EL (cell line): ENCODE results near the gene SCGB3A2.
A peak's percentile ranks its signal among the peaks of the same experiment; 100 is the strongest.
"Not testable (repeated sequence)": the region's sequence is repeated elsewhere in the genome, so short reads cannot be mapped to it uniquely, and the experiment has no call there.

Experiments
- DNase-seq: peaks from one replicate; pipeline ENCODE4 v3.0.0-alpha.2; 2016

The SCGB3A2 gene

DNA sequence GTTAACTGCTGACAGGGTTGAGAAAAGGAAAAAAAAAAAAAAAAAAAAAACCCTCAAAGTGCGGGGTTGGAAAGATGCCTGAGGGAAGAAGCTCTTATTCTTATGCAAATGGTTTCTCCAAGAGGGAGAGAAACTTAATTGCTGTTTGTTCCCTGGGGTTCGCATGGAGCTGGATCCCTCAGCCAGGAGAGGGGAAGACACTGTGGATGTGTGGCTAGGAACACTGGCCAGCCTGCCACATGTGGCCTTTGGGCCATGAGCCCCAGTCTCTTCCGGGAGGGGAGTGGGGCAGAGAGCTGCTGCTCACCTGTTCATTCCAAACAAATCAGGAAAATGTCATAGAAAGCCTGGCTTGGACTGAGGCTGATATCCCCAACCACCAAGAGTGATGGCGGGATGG, 9.4 kb upstream of the SCGB3A2 start:
- no peak for DNase-seq

DNA sequence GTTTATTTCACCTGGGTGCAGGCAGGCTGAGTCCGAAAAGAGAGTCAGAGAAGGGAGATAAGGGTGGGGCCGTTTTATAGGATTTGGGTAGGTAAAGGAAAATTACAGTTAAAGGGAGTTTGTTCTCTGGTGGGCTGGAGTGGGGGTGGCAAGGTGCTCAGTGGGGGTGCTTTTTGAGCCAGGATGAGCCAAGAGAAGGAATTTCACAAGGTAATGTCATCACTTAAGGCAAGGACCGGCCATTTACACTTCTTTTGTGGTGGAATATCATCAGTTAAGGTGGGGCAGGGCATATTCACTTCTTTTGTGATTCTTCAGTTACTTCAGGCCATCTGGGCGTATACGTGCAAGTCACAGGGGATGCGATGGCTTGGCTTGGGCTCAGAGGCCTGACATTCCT, 8.6 kb upstream of the SCGB3A2 start:
- not testable (repeated sequence) for DNase-seq

DNA sequence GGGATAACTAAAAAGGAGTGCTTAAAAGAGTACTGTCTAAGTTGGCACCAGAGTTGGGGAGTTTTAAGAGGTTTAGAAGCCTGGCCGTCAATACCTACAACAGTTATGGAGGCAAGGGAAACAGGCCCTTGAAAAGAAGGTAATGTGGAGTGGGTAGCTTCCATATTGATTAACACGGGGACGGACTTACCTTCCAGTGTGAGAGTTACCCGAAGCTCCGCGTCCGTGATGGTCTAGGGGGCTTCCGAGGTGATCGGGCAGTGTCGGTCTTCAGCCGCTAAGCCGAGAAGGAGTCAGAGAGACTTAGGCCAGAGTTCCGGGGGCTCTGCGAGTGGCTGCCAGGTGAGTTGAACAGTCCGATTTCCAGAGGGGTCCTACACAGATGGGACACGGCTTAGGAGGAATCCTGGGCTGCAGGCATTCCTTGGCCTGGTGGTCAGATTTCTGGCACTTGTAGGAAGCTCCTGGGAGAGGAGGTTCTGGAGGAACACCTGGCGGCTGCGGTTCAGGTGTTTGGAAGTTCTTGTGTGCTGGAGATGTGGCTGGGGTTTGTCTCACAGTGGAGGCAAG, 6.4 kb upstream of the SCGB3A2 start:
- not testable (repeated sequence) for DNase-seq

DNA sequence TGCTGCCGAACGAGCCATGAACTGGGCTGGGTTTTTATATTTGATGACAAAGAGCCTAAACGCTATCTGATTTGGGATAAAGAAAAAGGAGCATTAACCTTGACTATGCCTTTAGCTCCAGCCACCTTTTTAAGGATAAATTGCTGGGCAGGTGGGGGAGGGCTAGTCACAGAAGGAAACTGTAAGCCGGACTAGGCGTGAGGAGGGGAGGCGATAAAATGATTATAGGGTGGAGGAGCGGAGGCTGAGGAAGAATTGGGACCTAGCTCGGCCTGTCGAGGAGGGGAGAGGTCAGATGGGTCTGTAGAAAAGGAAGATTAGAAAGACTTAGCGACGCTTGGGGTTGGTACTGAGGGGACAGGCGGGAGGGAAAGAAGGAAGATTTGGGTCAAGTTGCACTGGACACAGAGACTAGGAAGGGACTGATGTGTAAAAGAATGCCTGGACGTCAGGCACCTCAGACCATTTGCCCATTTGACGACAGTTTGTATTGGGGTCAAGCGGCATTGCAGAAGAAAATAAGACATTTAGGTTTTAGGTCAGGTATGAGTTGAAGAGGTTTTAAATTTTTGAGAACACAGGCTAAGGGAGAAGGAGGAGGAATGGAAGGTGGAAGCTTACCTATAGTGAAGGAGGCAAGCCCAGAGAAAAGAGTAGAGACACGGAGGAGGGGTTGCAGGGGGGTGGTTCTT, 5.6 kb upstream of the SCGB3A2 start:
- DNase-seq, result not testable (repeated sequence)

DNA sequence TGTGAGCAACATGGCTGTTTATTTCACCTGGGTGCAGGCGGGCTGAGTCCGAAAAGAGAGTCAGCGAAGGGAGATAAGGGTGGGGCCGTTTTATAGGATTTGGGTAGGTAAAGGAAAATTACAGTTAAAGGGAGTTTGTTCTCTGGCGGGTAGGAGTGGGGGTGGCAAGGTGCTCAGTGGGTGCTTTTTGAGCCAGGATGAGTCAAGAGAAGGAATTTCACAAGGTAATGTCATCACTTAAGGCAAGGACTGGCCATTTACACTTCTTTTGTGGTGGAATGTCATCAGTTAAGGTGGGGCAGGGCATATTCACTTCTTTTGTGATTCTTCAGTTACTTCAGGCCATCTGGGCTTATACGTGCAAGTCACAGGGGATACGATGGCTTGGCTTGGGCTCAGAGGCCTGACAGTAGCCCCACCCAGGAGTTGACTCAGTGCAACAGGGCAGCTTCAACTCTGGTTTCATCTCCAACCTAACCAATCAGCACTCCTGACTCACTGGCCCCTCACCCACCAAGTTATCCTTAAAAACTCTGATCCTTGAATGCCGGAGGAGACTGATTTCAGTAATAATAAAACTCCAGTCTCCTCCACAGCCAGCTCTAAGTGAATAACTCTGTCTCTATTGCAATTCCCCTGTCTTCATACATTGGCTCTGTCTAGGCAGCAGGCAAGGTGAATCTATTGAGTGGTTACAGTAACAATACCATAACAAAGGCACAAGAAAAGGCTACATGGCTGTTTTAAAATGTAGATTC, 4.2 kb upstream of the SCGB3A2 start:
- not testable (repeated sequence) for DNase-seq

DNA sequence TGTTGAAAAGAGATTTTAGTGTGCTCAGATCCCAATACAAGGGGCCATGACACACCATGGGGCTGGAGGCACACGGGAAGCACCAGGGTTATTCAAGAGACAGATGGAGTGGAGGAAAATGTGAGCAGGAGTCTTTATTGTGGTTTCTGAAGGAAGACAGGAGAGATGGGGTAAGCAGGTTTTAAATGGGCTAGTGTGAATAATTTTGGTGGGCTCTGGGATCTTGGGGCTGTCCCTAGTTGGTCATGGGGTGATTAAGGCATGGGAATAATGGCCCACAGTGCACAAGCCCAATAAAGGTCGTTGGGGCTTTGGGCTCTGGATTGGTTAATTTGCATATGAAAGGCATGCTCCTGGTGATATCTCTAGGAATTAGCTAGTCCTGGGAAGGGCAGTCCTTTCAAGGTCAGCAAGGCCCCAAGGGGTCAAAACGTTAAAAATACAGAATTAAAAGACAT, 3.6 kb upstream of the SCGB3A2 start:
- DNase-seq, result no peak

DNA sequence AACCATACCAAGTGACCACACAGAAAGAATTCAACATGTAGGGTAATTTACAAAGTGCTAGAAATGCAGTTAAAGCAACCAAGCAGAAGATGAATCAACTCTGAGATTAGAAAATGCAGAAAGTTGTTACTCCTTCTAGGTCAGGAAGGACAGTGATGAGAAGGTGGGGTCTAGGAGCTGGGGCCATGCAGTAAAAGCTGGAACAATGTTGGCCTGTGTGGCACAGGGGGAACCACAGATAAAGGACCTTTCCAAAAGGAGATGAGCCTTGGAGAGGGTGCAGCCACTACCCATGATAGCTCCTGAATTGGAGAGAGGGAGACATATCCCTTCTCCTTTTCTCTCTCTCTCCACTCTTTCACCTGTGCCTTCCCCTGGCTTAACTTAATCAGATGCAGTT, 2.4 kb upstream of the SCGB3A2 start:
- no peak for DNase-seq

DNA sequence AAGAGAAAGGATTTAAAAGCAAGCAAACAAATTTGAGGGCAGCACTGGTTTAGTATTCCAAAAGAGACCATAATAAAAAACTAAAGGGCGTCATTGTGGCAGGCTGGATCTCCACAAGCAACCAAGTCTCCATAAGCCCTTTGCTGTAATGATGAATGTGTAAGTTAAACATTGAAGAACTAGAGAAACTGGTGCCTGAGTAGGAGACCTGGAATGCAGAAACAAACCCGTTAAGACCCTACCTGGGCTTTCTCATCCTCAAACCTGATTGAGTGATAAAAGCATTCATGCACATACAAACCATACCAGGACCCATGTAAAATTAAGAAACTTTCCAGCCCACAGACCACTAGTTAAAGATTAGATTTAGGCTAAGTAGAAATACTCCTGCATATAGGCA, 1.9 kb upstream of the SCGB3A2 start:
- no peak for DNase-seq

DNA sequence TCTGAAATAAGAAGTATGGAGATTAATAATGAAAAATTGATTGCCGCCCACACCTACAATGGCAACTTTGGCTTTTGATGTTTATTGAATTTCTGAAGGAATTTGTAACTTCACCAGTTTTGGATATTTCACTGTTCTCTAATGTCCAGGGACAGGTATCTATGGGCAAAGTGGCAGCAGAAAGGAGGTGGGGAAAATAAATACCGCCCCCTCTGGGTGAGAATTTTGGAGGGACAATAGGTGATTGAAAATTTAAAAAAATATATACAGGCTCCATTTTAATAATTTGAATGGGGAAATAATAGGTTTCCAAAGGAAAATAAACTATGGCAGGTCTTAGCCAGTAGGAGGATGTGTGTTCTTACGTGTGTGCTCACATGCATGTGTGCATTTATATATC, 1.3 kb downstream of the SCGB3A2 start:
- DNase-seq, result no peak

DNA sequence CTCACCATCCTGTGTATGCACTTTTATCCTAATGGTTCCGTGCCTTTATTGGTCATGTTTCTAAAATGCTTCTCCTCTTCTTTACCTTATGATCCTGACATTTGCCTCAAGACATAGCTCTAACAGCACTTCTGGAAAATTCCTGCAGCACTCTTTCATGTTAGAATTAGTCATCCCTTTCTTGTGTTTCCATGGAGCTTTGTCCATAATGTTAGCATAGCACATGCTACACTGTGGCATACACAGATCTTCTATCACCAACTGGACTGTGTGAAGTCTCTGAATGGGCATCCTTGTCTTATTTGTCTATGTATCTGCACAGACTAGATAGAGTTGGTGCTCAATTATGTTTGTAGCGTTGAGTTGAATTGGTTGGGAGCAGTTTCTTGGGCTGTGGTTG, 2.0 kb downstream of the SCGB3A2 start:
- DNase-seq, result no peak

DNA sequence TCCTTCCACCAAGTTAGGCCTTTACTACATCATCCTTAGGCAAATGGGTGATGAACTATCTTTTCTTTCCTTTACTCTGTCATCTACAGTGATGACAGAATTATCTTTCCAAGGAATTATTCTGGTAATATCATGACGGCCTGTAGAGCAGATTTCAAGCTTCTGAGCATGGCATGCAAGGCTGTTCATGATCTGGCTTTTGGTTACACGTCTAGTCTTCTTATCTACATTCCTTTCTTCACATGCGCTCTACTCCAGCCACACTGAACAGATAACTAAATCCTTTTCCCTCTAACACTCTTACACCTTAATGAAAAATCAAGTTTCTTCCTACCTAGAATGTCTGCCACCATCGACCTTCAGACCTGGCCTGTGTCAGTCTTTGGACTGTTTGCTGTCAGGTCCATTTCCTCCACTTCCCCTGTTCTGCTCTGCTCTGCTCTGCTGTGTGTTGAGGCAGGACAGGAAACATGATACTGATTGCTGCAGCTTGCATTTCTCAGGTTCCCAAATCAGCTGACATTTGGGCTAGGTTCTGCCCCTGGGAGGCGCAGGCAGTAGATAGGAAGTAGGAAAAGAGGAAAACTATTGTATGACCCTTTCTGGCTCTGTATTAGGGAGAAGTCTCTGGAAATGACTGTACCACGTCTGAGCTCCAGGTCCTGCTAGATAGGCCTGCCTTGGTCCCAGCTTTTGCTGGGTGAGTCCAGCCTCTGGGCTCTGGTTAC, 4.2 kb downstream of the SCGB3A2 start:
- DNase-seq, result no peak

DNA sequence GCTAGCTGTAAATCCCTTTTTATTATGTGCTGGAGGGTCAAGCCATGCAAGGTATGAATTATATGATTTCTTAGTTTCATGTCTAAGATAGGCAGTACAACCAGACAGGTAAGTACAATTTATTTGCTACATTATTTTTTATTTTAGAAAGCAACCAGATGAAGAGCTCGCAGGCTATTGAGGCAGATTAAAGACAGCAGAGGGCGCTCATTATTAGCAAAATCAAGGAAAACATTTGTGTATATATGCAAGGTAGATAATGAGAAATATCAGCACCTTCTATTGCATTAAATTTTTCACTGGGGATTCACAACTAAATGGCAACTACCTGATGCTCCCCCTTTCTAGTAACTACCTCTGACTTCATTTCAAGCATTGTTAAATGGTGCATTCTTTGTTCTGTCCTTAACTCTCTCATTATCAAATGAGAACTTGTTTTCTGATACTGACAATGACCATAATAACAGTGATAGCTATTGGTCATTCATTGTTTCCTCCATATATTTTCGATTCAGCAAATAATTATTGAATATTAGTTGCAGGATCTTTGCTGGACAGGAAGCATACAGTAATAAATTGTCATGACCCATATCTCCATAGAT, 8.6 kb downstream of the SCGB3A2 start:
- DNase-seq, result no peak

DNA sequence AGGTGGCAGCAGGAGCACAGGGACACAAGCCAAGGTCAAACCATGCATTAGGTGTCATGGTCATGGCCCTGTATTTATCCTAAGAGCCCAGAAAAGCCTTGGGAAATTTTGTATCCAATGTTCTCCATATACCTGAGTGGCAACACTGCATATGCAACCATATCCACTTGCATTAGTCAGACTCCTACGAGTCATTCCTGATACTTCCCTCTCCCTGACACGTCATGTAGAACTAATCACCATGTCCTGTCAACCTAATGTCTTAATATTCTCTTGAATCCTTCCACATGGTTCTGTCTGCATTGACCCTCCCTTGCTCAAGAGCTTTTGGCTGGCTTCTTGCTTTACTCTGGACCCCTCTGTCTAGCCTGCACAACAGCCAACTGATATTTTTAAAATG, 9.4 kb downstream of the SCGB3A2 start:
- DNase-seq, result no peak

DNA sequence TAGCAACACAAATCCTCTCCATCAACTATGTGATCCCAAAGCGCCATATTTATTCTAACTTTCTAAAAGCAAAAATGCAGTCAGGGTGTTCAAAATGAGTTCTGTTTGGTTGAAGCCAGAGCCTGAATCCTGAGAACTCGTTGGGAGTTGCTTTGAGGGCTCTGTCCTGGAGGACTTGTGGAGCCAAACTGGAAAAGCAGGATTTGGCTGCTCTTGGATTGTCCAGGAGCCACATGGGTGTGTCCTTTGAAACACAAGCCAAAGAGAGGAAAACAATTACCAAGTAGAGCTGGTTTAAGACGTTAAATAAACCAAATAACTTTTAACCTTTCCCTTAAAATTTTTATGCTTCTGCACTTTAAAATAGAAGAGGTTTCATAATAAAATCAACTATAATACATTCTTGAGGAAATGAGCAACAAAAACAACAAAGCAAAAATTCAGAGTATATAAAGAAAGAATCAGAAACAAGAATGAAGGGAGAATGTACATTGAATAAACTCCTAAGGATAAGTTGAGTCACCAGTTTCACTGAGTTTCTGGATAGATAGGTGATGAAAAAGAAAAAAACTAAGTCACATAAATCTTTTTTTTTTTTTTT, 14.3 kb downstream of the SCGB3A2 start:
- DNase-seq, result no peak

DNA sequence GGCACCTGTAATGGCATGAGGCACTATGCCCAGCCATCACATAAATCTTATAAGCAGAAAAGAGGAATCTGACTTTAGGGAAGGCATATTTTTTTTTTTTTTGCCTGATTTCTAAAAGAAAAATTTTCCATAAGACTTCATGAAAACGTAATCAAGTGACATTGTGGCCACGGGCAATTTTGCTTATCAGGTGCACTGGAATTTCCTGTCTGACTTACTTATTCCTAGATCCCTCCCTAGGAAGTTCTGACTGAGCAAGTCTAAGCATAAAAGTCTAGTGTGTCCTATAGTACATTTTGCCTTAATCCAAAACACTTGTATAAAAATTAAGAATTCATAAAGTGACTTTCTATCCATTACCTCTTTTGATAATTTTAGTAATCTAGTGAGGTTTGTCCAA, 15.3 kb downstream of the SCGB3A2 start:
- DNase-seq, result no peak

DNA sequence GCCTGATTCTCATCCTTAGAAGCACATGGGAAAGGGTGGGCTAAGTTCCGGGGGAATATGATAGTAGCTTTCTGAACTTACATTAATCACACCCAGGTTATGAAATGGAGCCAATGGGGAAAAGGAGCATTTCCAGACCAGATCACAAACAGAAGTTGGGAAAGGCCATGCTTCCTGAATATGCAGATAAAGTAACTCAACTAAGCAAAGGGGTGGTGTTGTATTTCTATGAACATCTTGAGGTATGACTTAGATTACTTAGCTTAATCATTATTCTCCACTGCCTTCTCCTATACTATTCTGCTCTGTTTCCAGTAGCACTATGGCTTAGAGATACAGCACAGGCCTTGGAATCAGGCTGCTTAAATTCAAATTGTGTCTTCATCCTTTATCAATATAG, 17.4 kb downstream of the SCGB3A2 start:
- no peak for DNase-seq

DNA sequence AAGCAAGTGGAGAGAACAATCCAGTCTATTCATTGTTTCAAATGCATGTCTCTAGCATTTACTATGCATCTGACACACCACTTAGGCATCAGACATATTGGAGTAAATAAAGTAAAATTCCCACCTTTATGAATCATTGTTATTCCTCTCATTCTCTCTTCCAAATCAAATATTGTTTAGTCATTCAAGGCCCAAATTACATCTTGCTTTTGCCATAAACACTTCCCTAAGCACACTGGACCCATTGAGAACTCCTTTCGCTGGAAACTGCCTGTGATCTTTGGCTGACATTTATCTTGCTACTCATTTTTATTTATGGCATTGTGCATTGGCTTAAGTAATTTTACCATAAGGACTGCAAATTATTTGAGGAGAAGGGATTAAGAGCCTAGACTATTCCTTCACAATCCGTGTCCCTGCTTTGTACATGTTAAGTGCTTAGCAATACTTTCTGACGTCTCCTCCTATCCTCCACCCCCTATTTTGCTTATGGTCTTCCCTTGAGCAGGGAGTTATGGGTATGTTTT, 20.4 kb downstream of the SCGB3A2 start:
- DNase-seq, result no peak

DNA sequence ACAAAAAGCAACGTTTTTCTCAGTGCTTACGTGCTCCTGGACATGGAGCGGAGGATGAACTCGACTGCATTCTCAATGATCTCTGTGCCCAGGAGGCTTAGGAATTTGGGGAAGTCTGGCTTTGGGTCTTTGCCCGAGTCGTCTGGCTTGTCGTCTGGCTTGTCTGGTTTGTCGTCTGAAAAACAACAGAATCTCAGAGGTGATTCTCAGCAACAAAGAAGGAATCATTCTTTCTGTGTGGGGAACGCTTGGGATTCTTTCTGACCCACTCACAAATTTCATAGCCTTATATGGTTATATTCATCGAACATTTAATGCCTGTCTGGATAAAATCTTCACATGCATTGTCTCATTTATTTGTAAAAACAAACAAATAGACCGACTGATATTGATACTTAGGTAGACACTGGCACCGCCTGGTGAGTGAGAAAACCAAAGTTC, 23.1 kb downstream of the SCGB3A2 start:
- peak; percentile 9 for DNase-seq

DNA sequence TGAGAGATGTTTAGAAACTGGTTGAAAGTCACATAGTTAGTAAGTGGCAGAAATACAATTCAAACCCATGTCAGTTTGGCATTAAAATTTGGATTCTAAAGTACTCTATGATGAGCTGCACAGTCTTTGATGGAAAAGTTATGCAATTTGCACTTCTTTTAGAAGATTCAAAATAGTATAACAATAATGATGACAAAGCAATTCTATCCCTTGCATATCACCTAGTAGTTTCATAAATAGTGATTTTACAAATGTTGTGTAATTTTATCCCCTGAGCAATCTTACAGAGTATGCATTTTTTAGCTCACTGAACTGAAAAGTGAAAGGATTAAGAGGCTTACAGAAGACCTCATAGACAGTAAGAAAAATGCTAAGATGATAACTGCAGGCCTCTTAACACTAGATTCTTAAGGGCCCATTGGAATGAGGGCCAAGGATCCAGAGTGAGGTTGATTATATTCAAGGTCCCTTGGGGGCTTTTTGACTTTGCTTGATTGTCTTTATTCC, 24.2 kb downstream of the SCGB3A2 start:
- DNase-seq, result no peak

DNA sequence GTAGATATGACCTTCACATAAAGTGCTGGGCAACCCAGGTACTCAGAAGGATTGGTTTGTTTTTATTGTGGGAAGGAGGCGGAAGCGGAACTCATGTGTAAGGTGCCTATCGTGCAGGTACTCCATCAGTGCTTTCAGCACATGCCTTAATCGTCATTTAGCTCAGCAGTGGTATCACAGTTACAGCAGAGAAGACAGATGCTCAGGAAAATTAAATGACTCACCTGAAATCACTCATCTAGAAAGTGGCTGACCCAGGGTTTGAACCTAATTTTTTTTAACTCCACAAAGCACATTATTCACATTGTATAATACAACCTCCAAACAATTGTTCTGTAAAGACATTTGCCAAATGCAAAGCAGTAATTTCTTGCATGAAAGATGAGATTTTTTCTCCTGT, 25.6 kb downstream of the SCGB3A2 start:
- no peak for DNase-seq

DNA sequence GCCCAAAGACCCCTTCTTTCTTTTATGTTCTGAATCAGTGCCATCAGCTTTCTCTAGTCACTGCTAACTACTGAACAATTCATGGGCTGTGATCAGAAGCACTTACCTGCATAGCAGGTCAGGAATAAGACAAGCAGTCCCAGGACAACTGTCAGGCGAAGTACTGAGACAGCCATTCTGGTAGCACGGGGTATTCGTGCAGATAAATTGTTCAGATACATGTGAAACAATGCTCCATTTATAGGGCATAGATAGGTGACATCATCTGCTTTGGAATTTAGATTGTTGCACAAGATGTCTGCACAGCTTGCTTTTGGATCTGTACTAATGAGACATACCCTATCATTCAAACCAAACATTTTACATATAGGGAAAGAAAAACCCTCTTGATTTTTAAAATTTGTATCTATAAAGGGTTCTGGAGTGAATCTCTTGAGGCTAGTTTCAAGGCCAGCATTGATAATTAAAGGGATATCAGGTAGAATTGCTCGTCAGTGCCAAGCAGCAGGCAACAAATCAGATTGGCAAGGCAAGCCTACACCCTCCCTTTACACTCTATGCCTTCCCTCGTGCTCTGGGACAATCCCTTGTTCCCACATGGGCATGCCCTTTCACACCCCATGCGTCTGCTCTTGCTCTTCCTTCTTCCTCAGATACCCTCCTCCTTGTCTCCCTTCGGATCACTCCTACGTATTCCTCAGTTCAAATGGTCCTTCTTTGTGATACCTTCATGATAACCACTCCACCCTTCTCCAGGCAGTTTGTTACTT, 28.0 kb downstream of the SCGB3A2 start, which contains the start of gene C5orf46:
C5orf46 (minus strand) TSS at position 213 of the 770 bp plus-strand sequence; CDS start at position 176, 37 bp downstream.
- DNase-seq, result peak; percentile 36
